GM03348 (cell line): Measurements from ENCODE around the gene NUCB1.
A peak's percentile ranks its signal among the peaks of the same experiment; 100 is the strongest.
"Not testable (repeated sequence)": the region's sequence is repeated elsewhere in the genome, so short reads cannot be mapped to it uniquely, and the experiment has no call there.

Source experiments
- DNase-seq: peaks from one replicate; pipeline ENCODE4 v3.0.0; 2012; ENCODE audit warnings: low spot score

NUCB1 gene

GRCh38 chr19:48899781-48900476 lies at the start of gene NUCB1:
Gene NUCB1, plus strand, starts transcription at chr19:48900312. Its CDS starts 485 bp downstream, at chr19:48900797.
- DNase-seq: peak; percentile 99

GRCh38 chr19:48852292-48852691 lies 47.8 kb upstream of the NUCB1 start:
- DNase-seq: no peak

GRCh38 chr19:48853483-48853882 lies 46.6 kb upstream of the NUCB1 start:
- DNase-seq: no peak

- no peak for DNase-seq
These were observed 46.0 kb upstream of the NUCB1 start for GRCh38 chr19:48854103-48854502.

GRCh38 chr19:48856921-48857320 lies 43.2 kb upstream of the NUCB1 start:
- DNase-seq: peak; percentile 23

- no peak for DNase-seq
These were observed 41.0 kb upstream of the NUCB1 start for GRCh38 chr19:48858984-48859710.

GRCh38 chr19:48859711-48860572 lies 40.2 kb upstream of the NUCB1 start:
- no peak for DNase-seq

GRCh38 chr19:48861313-48861712 lies 38.8 kb upstream of the NUCB1 start:
- no peak for DNase-seq

- DNase-seq: no peak
These were observed 37.3 kb upstream of the NUCB1 start for GRCh38 chr19:48862827-48863226.

GRCh38 chr19:48866692-48867091 lies 33.4 kb upstream of the NUCB1 start:
- no peak for DNase-seq

GRCh38 chr19:48867123-48867745 lies 32.9 kb upstream of the NUCB1 start:
- DNase-seq: peak; percentile 6

- peak; percentile 33 for DNase-seq
These were observed 32.4 kb upstream of the NUCB1 start for GRCh38 chr19:48867746-48868113.

GRCh38 chr19:48868114-48868886 lies 31.8 kb upstream of the NUCB1 start, which contains the start of gene PLEKHA4:
Gene PLEKHA4, minus strand, starts transcription at chr19:48868617. Its CDS starts 997 bp downstream, at chr19:48867620.
- peak; percentile 90 for DNase-seq

- DNase-seq: no peak
These were observed 30.1 kb upstream of the NUCB1 start for GRCh38 chr19:48870048-48870447.

- DNase-seq: not testable (repeated sequence)
These were observed 28.5 kb upstream of the NUCB1 start for GRCh38 chr19:48871471-48872181.

- peak; percentile 96 for DNase-seq
These were observed 27.8 kb upstream of the NUCB1 start, which contains the start of gene PPP1R15A for GRCh38 chr19:48872182-48872883. Gene PPP1R15A, plus strand, starts transcription at chr19:48872421. Its CDS starts 813 bp downstream, at chr19:48873234.

- DNase-seq: peak; percentile 88
These were observed 27.1 kb upstream of the NUCB1 start for GRCh38 chr19:48872884-48873475.

GRCh38 chr19:48873476-48874302 lies 26.4 kb upstream of the NUCB1 start:
- DNase-seq: peak; percentile 19
